GM18526 (cell line): Measurements from ENCODE around the gene MYH10.

ENCODE experiments used
- POLR2A ChIP-seq: IDR thresholded peaks from 3 replicates; pipeline ENCODE4 v1.6.1; 2011; ENCODE audit not compliant: insufficient read length; ENCODE audit errors: extremely low read depth

The MYH10 gene

DNA sequence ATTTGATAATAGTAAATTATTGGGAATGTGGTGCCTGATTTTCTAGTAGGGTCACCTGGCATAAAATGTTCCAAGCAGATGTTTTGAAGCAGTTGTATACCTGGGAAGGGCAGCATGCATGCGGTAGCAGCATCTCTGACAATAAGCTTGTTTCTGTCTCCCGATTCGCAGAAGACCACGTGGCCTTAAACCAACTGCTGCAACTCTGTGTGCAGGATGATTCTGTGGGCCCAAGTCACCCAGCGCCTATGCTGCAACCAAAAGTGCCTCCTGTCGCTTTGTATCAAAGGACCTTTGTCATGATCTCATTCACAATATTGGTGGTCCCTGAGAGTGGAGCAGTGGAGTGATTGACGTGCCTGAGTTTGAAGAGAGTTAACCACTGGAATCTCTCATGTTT lies 186.8 kb downstream of the MYH10 start:
- TF ChIP-seq POLR2A: no peak

DNA sequence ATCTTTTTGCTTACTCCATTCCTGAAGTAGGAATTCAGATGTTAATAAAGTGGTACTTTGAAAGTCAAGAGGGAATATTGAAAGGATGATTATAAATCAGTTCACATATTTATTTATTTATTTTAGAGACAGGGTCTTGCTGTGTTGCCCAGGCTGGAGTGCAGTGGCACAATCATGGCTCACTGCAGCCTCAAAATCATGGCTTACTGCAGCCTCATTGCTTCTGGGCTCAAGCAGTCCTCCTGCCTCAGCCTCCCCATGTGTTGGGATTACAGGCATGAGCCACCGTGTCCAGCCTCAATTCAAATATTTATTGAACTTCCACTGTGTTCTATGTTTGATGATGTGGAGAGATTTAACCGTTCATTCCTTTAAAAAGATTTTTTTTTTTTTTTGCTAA lies 188.2 kb downstream of the MYH10 start:
- no peak for TF ChIP-seq POLR2A

DNA sequence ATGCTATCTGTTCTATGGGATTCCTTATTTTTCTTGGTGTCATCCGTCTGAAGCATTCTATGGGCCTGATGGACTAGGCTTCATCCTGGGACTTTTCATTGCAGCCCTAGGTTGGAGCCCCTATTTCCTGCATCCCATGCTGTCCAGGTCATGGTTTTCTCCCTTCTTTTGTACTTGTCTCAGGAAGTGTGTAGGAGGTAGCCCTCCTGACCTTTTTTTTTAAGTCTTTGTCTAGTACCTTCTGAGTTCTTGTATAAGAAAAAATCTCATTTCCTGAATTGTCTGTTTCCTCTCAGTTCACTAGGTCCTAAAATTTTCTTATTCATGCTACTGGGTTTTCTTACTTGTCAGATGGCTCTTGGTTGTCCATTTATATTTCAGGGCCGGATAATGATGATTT lies 188.8 kb downstream of the MYH10 start:
- no peak for TF ChIP-seq POLR2A

DNA sequence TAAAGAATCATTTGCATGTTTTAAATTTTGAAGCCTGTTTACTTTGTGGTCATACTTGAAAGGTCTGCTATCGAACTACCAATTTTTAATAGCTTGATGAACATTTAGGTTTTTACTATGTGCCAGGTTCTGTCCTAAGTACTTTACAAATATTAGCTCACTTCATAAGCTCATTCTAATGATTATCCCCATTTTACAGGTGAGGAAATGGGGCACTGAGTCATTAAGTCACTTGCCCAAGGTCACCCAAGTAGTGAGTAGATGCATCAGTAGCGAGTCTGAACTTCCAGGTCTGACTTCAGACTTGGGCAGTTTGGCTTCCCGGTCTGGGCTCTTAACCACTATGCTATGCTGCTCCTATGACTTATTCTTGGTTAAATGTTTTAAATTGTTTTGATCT lies 190.8 kb downstream of the MYH10 start:
- TF ChIP-seq POLR2A: no peak

DNA sequence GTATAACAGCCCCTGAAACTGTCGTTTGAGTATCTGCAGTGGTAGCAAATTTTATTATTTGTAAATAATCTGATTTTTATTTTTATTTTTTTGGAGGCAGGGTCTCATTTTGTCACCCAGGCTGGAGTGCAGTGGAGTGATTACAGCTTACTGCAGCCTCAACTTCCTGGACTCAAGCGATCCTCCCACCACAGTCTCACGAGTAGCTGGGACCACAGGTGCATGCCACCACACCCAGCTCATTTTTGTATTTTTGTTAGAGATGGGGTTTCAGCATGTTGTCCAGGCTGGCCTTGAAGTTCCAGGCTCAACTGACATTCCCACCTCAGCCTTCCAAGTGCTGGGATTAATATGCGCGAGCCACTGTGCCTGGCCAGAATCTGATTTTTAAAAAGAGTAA lies 192.1 kb downstream of the MYH10 start:
- TF ChIP-seq POLR2A: no peak

DNA sequence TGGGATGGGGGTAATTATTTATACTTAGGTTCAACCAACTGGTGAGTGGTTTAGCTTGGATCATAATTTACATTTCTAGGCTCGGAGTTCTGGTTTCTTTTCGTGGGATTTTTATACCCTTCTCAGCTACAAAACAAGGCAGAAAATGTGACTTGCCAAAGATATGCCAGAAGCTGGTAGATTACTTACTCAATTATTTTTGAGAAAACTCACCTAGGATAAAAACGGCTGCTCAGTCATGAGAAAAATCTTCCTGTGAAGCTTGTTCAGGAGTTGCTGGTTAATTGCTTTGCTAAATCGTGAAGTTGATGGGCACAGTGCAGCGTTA lies 193.7 kb downstream of the MYH10 start:
- TF ChIP-seq POLR2A: no peak

DNA sequence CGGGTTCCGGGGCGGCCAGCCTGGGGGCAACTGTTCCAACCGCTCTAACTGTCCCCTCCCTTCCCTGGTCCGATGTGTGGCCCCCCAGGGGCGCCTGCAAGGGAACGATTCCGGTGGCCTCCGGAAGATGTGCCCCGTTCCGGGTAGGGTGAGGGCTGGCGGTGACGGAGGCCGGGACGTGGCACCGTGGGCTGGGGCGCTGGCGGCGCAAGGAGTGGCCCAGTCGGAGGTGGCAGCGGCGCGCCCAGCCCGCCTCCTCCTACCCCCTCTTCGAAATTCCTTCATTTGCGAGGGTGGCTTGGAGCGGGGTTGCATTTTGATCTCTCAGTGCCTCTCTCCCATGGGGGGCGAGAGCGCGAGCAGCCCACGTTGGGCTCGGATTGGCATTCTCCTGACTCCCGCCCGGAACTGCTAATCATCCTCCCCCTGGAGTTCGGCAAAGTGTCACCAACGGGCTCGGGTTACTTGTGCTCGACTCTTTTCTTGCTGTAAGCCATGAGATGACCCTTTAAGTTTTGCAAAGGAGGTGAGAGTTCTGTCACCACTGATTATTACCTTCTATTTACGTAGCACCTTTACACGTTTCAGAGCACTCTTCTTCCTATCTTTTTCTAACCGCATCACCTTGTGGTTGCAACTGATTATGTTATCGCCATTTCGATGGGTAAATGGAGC lies 194.2 kb downstream of the MYH10 start:
- TF ChIP-seq POLR2A: no peak

DNA sequence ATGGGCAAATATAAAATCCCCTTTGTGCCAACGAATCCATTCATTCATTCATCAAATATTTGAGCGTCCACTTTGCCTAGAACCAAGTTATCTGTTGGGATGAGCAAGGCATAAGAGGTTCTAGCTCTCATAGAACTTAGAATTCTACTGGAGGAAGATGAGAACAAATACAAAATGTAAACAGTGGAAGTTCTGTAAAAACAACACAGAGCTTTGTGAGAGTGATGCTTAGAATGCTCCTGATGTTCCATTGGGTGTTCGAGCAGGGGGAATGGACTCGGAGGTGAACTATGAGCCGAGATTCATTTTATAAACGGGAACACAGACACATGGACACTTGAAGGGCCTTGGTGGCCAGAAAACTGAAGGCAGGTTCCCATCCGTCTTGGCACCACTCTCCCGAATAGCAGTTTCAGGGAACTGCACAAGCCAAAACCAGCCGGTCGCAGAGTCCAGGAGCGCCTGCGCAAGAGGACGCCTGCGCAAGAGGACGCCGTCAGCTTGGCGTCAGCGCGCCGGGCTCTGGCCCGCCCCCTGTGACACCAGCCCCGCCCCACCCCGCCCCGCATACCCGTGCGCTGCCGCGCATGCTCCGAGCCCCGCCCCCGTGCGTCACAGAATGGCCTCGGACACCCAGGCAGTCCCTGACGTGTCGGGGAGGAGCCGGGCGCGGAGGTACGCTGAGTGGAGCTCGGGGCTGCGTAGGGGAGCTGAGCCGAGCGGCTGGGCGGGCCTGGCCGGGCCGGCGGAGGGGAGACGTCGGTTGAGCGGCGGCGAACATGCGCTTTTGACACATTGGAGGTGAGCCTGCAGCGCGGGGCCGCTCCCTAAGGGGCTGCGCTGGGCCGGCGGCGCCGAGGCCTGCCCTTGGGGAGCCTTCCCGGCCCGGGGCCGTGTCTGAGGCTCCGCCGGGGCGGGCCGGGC lies 195.0 kb downstream of the MYH10 start, which contains the start of gene NDEL1:
NDEL1 (plus strand) TSS at position 640 of the 924 bp plus-strand sequence. CDS start 8,388 bp downstream, outside the sequence.
- peak; percentile 92 for TF ChIP-seq POLR2A

DNA sequence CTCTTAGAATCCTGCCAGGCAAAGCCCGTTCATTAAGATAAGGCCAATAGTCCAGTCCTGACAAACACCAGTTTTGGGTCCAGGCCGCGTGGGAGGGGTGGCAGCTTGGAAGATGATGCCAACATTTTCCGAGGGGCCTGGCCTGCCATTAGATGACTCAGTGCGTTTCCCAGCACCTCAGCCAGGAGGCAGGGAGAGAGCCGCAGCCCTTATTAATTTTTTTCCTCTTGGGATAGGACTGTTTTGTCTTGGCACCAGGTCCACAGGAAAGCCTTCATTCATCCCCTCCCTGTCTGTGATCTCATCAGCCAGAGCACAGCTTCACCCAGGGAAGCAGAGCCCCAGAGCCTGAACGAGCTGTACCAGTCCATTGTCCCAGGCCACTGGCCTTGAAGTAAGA lies 199.6 kb downstream of the MYH10 start:
- no peak for TF ChIP-seq POLR2A

DNA sequence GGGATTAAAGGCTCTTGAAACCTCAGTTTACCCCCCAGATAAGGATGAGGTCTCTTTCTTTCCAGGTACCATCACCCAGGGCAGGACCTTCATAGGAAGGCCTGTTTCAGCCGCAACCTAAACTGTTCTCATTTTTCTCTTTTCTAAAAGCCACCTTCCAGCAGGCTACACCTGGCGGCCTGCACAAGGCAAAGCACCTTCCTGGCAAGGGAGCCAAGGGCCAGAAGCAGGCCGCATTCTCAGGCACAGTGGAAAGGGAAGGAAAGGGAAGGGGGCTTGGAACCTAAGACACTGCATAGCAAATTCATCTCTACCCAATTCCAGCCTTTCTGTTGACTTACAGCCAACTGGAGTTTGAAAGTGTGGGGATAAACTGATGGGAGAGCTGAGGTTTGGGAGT lies 203.7 kb downstream of the MYH10 start:
- TF ChIP-seq POLR2A: no peak

DNA sequence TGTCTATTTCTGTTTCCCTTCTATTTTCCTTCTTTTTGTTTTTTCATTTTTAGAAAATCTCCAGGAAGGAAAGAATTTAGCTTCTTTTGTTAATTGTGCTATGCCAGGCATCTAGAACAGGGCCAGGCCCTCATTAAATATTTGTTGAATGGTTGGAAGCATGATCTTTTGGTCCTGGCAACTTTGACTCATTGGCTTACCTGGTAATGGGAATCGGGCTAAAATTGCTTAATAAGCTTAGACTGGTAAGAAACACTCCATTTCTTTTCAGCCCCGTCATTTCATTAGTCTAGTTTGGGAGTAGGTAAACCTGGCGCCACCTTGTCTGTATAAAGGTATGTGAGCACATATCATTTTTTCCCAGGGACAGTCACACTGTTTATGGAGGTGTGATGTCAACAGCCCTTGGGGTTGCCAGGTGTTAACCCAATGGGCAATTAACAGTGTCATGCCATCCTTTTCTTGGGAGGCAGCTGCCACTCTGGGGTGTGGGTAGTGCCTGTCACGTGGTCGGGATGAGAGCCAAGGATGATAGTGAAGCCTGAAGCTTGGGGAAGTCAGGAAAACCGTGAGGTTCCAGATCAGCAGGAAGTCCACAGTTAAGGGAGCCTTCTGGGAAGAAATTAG lies 204.3 kb downstream of the MYH10 start:
- no peak for TF ChIP-seq POLR2A
